A204.1 (cell line): ENCODE measurements around the gene GPNMB.
A peak's percentile ranks its signal among the peaks of the same experiment; 100 is the strongest.

ENCODE experiments used
- FAIRE-seq: peaks from 2 replicates; lab custom pipeline; 2012; peaks lifted over from hg19 to GRCh38; lab: Jason Lieb, UNC

GPNMB gene

DNA sequence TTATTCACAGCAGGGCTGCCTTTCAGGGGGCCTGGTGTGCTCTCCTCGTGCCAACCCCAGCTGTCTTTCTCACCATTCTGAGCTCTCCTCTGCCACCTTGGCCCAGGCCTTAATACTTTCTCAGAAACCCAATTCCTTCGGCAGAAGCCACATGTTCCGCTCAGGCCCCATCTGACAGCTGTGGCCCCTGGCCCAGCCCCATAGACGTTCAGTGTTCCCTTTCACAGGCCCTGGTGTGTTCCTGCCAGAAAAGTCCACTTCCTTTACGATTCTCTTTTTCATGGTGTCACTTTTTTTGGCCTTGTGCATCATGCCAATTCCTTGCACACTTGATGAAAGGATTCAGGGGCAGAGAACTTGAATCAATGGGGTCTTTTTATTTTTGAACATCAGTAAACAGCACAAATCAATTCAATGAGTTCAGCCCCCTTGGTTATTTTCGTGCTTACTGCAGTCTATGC is 15.9 kb upstream of the GPNMB start:
- FAIRE-seq, result no peak

DNA sequence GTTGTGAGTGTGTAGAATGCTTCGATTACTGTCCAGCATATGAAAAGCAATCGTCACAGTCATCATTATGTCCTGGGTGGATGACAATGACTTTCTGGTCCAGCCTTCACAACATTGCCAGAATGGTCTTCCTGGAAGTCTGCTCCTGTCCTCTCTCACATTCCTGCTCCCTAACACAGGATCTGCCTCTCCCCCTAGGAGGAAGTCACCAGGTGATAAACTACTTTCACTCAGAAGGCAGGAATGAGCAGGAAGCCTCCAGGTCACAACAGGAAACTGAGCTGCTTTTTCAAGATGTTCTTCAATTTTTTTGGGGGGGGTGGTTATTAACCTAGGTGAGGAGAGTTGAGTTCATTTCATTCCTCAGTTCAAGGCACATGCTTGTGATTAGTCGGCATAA is 13.6 kb upstream of the GPNMB start:
- FAIRE-seq, result no peak

DNA sequence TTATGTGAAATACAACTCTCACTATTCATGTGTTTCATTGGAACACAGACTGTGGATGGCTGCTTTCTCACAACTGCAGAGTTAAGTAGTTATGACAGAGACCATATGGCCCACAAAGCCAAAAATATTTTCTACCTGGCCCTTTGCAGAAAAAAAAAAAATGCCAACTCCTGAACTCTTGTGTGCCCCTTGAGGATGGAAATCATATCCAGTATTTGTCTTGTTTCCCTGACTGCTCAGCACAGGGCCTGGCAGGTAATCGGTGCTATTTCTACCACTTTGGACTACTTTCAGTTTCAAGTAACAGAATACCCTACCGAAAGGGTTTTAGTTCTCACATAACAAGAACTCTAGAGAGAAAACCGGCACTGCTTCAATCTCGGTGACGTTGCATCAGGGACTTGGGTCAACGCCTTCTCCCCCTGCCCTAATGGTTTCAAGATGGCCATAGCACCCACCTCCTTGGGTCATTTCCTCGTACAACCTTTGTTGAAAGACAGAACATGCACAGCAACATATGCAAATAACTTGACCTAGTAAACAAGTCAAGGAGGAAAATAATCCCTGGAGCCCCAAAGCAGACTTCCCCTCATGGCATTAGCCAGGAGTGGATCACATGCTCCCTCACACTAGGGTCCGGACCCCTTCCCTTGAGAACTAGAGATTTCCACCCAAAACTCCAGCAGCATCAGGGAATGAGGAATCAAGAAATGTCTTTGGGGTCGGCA is 11.8 kb upstream of the GPNMB start:
- FAIRE-seq, result no peak

DNA sequence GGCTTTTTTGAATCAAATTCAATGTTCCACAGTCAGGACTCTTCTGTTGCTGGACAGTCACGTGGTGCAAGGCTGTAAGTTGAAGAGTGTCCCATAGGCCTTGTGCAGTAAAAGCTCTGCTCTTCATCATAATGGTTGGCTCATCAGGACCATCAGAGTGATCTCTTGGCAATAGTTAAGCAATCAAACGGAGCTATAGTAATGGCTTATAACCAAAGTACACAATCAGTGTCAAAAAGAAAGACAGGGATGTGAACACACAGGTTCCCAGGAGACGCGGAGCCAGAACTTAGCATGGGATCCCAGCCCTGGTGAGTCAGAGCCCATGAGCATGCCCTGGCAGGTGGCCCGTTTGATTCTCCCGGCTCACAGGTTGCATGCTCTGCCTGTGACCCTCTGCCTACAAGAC is 10.8 kb upstream of the GPNMB start:
- no peak for FAIRE-seq

DNA sequence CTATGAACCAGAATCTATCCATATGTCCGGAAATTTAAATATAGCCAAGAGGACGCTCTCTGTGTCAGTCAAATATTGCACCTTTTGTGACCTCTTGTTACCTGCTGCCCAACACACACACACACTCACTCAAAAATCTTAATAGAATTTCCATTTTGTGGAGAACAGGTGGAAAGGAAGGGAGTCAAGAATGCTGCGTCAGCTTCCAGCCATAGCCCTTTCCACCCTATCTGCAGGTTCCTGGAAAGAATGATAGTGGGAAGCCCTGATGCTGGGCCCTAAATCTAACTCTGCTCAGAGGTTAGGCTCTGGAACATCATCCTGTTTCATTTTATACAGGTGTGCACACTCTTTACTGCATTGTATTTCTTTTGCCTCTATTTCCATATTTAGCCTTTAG is 9.6 kb upstream of the GPNMB start:
- no peak for FAIRE-seq

DNA sequence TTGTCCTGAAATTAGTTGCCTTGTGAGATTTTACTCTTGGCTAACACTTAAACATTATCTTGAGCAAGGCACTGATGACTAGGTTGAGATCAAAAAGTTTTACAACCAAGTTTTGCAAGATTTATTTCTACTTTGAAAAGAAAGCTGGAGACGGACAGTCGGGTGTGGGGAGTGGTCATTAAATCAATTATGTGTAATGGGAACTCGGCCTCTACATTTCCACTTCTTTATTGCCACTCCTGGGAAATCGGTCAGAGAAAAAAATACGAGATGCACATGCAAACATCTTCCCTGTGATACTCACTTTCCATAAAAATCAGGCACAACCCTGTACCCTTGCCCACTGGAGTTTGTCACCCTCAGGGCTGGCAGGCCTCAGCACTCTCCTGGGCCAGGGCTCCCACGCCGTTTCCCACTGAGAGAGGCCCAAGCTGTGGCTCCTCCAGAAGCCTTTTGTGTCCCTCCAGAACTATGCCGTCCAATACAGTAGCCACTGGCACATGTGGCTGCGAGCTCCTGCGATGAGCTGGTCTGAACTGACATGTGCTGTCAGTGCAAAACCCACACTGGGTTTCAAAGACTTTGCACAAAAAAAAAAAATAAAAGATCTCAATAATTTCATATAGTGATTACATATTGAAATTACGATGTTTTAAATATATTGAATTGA is 7.5 kb upstream of the GPNMB start:
- FAIRE-seq, result no peak

DNA sequence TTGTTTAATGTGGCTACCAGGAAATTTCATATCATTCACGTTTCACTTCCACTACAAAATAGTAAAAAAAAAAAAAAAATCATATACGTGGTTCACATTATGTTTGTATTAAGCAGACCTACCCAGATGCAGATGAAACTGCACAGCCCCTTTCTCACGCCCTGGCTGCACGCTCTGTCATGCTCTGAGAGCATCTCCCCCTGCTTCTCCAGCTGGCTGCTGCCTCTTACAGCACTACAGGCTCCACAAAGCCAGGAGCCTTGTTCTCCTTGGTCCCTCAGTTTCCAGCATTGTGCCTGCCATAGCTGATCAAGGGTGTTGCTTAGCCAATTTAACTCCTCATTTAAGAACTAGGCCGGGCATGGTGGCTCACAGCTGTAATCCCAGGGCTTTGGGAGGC is 6.9 kb upstream of the GPNMB start:
- no peak for FAIRE-seq

DNA sequence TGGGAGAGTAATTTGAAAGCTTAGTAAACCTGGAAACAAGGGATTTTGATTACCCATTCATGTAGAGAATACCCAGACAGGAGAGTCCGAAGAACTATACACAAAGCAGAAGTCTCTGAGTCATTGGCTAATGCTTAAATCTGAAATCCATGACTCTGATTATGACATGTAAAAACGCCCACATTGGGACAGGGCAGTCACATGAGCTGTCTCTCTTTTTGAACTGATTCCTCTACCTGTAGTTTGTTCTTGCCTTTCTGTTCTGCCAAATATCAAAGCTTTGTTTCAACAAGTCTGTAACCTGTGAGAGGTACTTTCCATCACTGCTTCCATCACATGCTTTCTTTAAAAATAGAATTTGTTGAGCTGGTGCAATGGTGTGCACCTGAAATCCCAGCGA is 4.3 kb upstream of the GPNMB start:
- FAIRE-seq, result no peak

DNA sequence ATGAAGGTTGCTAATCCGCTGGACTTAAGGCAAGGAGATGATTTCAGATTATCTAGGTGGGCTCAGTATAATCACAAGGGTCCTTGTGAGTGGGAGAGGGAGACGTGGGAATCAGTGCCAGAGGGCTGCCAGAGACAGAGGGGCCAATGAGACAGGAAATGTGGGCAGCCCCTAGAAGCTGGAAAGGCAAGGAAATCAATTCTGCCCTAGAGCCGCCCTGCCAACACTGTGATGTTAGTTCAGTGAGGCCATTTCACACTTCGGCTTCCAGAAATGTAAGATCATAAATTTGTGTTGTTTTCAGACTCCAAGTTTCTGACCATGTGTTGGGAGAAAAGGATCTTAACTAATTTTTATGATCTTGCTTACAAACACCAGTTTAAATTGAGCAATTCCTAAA is 3.6 kb upstream of the GPNMB start:
- FAIRE-seq, result no peak

DNA sequence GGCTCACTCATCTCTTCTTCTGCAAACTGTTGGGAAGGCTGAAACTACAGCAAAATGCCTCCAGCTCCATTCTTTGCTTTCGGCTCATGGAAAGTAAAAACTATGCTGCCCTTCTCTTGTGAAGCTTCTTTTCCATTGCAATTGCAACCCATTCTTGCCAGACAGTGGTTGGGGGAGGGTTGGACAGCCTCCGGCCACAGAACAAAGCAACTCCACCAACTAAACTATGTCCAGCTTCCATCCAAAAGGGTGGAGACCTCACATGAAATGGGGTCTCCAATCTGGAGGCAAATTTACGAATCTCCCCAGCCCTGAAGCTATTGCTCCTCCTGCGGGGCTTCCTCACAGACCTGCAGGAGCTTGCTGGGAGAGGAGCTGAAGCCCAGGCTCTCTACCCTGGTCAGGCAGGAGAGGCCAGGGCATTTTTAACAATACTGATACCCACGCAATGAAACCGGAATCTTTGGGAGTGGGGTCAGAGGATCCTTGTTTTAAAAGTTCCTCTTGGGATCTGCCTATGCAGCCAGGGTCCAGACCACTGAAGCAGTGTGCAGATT is 549 bp downstream of the GPNMB start:
- FAIRE-seq, result no peak

DNA sequence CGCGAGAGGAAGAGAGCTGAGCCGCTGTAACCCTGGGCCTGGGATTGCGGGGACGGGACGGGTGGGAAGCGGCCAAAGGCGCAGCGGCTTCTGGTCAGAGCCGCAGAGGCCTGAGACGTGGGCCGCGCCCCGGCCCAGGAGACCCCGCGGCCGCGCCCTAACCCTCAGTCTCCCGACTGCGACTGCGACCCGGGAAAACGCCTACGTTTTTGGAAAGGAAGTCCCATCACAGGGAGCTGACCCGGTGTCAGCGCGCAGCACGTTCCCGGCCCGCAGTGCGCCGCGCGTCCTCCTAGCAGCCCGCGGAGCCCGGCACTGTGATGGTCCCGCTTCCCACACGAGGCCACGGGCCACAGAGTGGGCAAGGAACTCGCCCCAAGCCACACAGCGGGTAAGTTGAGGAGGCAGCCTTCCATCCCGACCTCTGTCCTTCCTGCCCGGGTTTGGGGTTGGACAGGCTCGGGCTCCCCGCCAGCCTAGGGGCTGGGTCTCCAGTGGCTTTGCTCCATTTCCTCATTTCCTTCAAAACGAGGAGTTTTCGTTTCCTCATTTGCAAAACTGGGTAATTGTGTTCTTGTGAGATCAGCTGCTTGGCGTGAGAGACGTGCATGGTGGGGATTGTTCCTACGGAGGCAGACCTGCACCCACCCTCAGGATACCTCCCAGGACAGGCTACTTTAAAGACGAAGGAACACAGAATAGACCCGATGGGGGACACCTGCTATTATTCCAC is 1.2 kb downstream of the GPNMB start:
- FAIRE-seq, result no peak

DNA sequence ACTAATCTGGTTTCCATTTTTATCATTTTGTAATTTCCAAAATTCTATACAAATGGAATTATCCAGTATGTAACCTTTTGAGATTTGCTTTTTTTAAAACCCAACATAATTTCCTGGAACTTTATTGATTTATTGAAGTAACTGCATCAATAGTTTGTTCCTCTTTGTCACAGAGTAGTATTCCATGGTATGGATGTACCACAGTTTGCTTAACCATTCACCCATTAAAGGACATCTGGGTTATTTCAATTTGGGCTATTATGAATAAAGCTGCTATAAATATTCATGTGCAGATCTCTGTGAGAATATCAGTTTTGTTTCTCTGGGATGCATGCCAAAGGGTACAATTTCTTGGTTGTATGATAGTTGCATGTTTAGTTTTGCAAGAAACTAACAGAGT is 2.9 kb downstream of the GPNMB start:
- no peak for FAIRE-seq

DNA sequence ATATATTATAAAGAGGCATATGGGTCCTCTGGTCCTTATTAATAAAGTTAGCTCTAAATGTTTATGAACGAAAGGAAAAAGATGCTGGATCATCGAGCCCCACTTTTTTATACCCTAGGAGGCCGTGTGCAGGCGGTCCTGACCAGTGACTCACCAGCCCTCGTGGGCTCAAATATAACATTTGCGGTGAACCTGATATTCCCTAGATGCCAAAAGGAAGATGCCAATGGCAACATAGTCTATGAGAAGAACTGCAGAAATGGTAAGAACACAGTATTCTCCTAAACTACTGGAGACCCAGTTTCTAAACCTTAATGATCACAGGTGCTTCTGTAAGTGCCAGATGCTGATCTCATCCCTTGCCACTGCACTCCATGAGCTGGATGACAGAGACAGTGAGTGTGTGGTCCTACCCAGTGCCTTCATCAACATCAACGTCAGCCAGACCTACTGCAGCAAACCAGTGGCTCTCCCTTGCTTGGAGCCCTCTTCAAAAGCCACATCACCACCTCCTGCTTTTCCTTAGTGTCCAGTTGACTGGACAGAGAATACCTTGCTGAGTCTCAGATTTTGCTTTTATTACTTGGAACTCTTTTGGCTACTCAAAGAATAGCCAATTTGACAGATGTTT is 7.6 kb downstream of the GPNMB start:
- FAIRE-seq, result no peak

DNA sequence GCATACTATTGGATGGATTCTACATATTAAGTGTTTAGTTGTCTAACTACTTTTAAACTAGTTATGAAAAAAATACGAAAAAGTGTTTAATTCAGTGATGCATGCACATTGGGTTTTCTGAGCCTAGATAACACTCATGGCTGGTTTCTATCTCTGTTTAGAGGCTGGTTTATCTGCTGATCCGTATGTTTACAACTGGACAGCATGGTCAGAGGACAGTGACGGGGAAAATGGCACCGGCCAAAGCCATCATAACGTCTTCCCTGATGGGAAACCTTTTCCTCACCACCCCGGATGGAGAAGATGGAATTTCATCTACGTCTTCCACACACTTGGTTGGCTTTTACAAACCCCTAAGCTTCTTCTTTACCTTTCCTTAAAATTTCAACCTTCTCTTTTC is 10.2 kb downstream of the GPNMB start:
- FAIRE-seq, result no peak

DNA sequence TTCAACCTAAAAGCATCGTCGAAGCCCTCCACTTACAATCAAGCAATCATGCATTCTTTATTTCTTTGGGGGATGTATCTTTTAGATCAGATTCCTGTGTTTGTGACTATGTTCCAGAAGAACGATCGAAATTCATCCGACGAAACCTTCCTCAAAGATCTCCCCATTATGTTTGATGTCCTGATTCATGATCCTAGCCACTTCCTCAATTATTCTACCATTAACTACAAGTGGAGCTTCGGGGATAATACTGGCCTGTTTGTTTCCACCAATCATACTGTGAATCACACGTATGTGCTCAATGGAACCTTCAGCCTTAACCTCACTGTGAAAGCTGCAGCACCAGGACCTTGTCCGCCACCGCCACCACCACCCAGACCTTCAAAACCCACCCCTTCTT is 13.8 kb downstream of the GPNMB start:
- FAIRE-seq, result no peak

DNA sequence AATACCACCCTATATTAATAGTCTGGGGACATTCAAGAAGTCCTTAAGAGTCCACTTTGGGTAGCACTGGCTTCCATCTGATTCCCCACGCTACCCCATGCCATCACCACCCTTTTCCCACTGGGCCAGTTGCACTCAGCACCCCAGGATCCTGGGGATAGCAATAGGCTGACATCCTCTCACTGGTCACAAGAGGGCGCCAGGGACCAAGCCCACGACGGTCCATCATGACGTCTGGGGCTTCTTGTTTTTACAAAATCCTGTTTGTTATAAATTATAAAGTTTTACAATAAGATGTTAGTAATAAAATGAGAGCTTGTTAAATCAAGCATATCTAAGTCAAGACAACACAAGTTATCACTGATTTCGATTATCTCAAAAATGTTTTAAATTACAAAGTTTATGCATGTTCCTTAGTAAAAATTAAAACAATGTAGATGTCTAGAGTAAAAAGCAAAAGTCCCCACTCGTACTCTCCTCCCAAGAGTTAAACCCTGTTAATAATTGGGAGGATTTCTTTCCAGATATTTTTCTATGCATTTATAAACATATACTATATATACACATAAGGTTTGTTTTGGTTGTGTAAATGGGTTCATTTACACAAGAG is 15.4 kb downstream of the GPNMB start:
- FAIRE-seq, result peak; percentile 76

DNA sequence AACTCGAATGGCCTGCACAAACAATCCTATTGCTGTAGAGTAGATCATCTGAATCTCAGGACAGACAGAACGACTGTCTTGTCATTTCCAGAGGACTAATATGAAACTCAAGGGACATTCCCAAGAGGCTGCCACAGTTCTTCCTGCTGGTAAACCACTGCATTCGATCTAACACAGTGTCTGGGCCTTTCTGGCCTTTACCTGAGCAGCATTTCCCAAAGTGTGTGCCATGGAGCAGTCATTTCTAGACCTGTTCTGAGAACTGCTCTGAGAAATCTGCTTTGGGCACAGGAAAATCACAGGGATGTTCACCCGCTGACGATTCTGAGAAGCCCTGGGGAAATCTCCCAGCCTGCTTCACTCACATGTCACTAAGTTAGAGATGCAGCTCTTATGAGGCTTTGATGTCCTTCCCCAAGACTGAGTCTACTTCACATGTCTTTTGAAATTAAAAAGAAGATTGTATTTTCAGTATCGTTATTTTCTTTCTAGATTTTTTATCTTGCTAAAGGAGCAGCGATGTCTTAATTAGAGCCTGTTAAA is 18.4 kb downstream of the GPNMB start:
- FAIRE-seq, result no peak

DNA sequence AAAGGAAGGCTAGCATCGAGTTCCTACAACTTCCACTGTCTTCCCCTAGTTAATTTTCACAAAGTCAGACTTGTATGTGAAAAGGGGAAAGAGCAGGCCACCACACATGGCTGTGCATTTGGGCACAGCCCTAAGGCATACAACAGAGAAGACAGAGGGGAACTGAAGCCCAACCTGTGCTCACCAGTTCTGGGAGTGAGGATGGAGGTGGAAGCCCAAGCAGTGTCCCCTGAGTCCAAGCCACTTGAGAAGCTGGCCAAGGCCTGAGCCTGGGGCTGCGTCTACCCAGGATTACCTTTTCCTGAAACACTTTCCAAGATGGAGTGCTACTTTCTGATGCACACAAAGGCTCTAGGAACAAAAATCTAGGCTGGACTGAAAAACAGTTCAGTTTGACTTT is 20.3 kb downstream of the GPNMB start:
- no peak for FAIRE-seq

DNA sequence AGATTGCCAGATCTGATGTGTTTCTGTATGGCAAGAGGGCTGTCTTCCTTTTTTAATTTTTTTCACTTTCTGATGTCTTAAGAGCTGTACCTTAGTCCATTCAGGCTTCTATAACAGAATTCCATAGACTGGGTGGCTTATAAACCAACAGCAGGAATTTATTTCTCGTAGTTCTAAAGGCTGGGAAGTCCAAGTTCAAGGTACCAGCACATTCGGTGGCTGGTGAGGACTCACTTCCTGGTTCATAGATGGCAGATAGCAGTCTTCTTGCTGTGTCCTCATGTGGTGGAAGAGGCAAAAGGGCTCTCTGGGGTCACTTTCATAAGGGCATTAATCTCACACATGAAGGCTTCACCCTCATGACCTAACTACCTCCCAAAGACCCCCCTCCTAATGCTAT is 20.8 kb downstream of the GPNMB start:
- no peak for FAIRE-seq

DNA sequence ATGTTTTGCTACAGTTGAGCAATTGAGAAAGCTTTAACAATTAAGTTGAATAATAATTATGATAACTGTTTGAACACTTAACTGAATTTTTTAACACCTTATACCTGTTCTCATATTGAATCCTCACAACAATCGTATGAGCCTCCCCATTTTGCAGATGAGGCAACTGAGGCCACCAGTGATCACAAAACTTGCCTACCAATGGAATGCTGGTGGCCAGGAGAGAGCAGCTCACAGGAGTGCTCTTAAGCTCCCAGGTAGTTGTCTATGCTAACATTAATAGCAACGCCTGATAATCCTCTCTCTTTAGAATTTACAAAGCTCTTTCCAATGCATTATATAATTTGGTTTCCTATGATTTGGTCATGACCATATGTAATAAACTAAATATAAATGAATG is 21.6 kb downstream of the GPNMB start:
- FAIRE-seq, result no peak

DNA sequence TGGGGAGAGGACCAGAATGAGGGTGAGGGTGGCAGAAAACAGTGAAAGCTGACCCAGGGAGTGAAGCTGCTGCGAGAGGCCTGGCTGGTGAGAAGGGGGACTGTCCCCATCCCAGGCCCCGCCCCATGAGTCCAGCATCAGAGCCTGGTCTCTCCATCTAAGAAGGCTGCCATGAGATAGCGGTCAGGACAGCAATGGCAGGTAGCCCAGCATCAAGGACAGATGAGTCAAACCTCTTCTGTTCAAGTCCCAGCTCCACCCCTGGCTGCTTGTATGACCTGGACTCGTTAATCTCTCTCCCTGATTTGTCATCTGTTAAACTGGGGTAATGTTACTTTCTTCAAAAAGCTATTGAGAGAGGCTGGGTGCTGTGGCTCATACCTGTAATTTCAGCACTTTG is 22.2 kb downstream of the GPNMB start:
- FAIRE-seq, result no peak

DNA sequence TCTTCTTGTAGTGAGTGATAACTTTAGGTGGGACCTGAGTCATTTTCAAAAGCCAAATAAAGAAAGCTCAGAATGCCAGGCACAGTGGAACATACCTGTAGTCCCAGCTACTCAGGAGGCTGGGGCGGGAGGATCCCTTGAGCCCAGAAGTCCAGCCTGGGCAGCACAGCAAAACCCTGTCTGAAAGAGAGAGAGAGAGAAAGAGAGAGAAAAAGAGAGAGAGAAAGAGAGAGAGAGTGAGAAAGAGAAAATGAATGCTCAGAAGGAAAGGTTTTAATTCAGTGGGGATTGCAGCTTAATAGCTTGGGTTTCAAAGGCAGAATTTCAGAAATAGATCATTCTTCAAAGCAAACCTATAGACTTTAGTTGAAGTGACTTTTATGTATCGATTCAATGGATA is 25.7 kb downstream of the GPNMB start:
- no peak for FAIRE-seq
